ENCODE measurements around the gene DPH6. TPM values are rescaled to one million over a fixed set of nuclear protein-coding genes. Genes with fewer than 3 reads are reported as not detected.

The DPH6 gene
- total RNA-seq, 4 donors from 2014 or later = 12.5 to 50.0 (median 19.0) TPM

- TF ChIP-seq CTCF (IDR thresholded peaks at IDR 0.05) = no peak
- DNase-seq (ENCODE audit: low spot score in 2 of 2) = no peak
- Histone ChIP-seq H3K9me3 (no peaks in the 10 kb centered on the region), H3K4me1 (no peaks in the 10 kb centered on the region), H3K4me3 (no peak overlapping the region), H3K27me3 (no peaks in the 10 kb centered on the region), H3K27ac (no peak overlapping the region), H3K36me3 (no peaks in the 10 kb centered on the region)
- 91% methylated on average over 2 of the region's 2 CpGs for WGBS
Measured at GRCh38 chr15:35327789-35328188, 218.2 kb downstream of the DPH6 start.

- Histone ChIP-seq H3K4me1 (no peaks in the 10 kb centered on the region), H3K9me3 (no peaks in the 10 kb centered on the region), H3K4me3 (no peak overlapping the region), H3K36me3 (no peaks in the 10 kb centered on the region), H3K27me3 (no peaks in the 10 kb centered on the region), H3K27ac (no peak overlapping the region)
- DNase-seq (ENCODE audit: low spot score in 2 of 2) = no peak
- no peak for TF ChIP-seq POLR2AphosphoS5 (IDR thresholded peaks at IDR 0.05)
- no peak for TF ChIP-seq POLR2A (IDR thresholded peaks at IDR 0.05)
- TF ChIP-seq CTCF (IDR thresholded peaks at IDR 0.05) = no peak
- TF ChIP-seq EP300 (IDR thresholded peaks at IDR 0.05) = no peak
- 88% methylated on average over 3 of the region's 3 CpGs for WGBS
Measured at GRCh38 chr15:35325374-35325941, 220.5 kb downstream of the DPH6 start.

GRCh38 chr15:35323141-35323540 lies 222.8 kb downstream of the DPH6 start:
- Histone ChIP-seq H3K27ac (no peak overlapping the region), H3K4me1 (no peaks in the 10 kb centered on the region), H3K9me3 (no peaks in the 10 kb centered on the region), H3K4me3 (no peak overlapping the region), H3K27me3 (no peaks in the 10 kb centered on the region), H3K36me3 (no peaks in the 10 kb centered on the region)
- DNase-seq (ENCODE audit: low spot score in 2 of 2) = no peak
- TF ChIP-seq EP300 (IDR thresholded peaks at IDR 0.05) (no peak), POLR2A (IDR thresholded peaks at IDR 0.05) (no peak), POLR2AphosphoS5 (IDR thresholded peaks at IDR 0.05) (no peak), CTCF (IDR thresholded peaks at IDR 0.05) (no peak)

GRCh38 chr15:35321926-35322325 lies 224.0 kb downstream of the DPH6 start:
- H3K27ac ChIP-seq = no peak overlapping the region
- H3K27me3 ChIP-seq = no peaks in the 10 kb centered on the region
- no peak for DNase-seq (ENCODE audit: low spot score in 2 of 2)
- no peaks in the 10 kb centered on the region for H3K4me1 ChIP-seq
- WGBS = 89% methylated on average over 2 of the region's 2 CpGs
- no peak overlapping the region for H3K4me3 ChIP-seq
- no peaks in the 10 kb centered on the region for H3K36me3 ChIP-seq
- TF ChIP-seq CTCF (IDR thresholded peaks at IDR 0.05) (no peak), EP300 (IDR thresholded peaks at IDR 0.05) (no peak), POLR2AphosphoS5 (IDR thresholded peaks at IDR 0.05) (no peak), POLR2A (IDR thresholded peaks at IDR 0.05) (no peak)
- H3K9me3 ChIP-seq = no peaks in the 10 kb centered on the region

GRCh38 chr15:35320911-35321310 lies 225.1 kb downstream of the DPH6 start:
- DNase-seq (ENCODE audit: low spot score in 2 of 2) = no peak

More at GRCh38 chr15:35320911-35321310, 225.1 kb downstream of the DPH6 start:
- Histone ChIP-seq H3K4me3 (no peak overlapping the region), H3K36me3 (no peaks in the 10 kb centered on the region), H3K4me1 (no peaks in the 10 kb centered on the region), H3K9me3 (no peaks in the 10 kb centered on the region), H3K27ac (no peak overlapping the region), H3K27me3 (no peaks in the 10 kb centered on the region)
- TF ChIP-seq POLR2A (IDR thresholded peaks at IDR 0.05) (no peak), POLR2AphosphoS5 (IDR thresholded peaks at IDR 0.05) (no peak), CTCF (IDR thresholded peaks at IDR 0.05) (no peak), EP300 (IDR thresholded peaks at IDR 0.05) (no peak)

Data from suprapubic skin (tissue), 4 donors.